Islet of Langerhans (tissue), 1 donor: Measurements from ENCODE around the gene SMPD4.
"Not testable (repeated sequence)": the region's sequence is repeated elsewhere in the genome, so short reads cannot be mapped to it uniquely, and the experiment has no call there.

Experiments used
- FAIRE-seq: peaks from one replicate; lab custom pipeline; 2011; peaks lifted over from hg19 to GRCh38; lab: Jason Lieb, UNC

SMPD4 gene

GRCh38 chr2:130187268-130187667 lies 5.9 kb upstream of the SMPD4 start:
- FAIRE-seq = no peak

- FAIRE-seq = no peak
These were observed 5.0 kb upstream of the SMPD4 start for GRCh38 chr2:130186391-130186790.

- FAIRE-seq = no peak
These were observed 4.5 kb upstream of the SMPD4 start for GRCh38 chr2:130185896-130186295.

GRCh38 chr2:130185436-130185835 lies 4.0 kb upstream of the SMPD4 start:
- no peak for FAIRE-seq

GRCh38 chr2:130183512-130184373 lies 2.3 kb upstream of the SMPD4 start:
- FAIRE-seq = no peak

- FAIRE-seq = not testable (repeated sequence)
These were observed 1.6 kb upstream of the SMPD4 start for GRCh38 chr2:130182826-130183511.

- FAIRE-seq = not testable (repeated sequence)
These were observed 679 bp upstream of the SMPD4 start, which contains the start of gene MZT2B for GRCh38 chr2:130181880-130182682. TSS of gene MZT2B (plus strand) at chr2:130182262. CDS start at chr2:130182283, 21 bp downstream.

- FAIRE-seq = not testable (repeated sequence)
These were observed 738 bp downstream of the SMPD4 start for GRCh38 chr2:130180404-130181324.

GRCh38 chr2:130174866-130175265 lies 6.5 kb downstream of the SMPD4 start:
- FAIRE-seq = not testable (repeated sequence)

- no peak for FAIRE-seq
These were observed 11.5 kb downstream of the SMPD4 start for GRCh38 chr2:130169896-130170295.

- FAIRE-seq = not testable (repeated sequence)
These were observed 12.2 kb downstream of the SMPD4 start for GRCh38 chr2:130169163-130169562.

GRCh38 chr2:130166611-130167010 lies 14.8 kb downstream of the SMPD4 start:
- FAIRE-seq = not testable (repeated sequence)

- FAIRE-seq = no peak
These were observed 15.9 kb downstream of the SMPD4 start for GRCh38 chr2:130165293-130166016.

GRCh38 chr2:130162968-130163367 lies 18.4 kb downstream of the SMPD4 start:
- FAIRE-seq = no peak

- FAIRE-seq = not testable (repeated sequence)
These were observed 18.9 kb downstream of the SMPD4 start for GRCh38 chr2:130162486-130162885.

GRCh38 chr2:130160838-130161705 lies 20.3 kb downstream of the SMPD4 start:
- FAIRE-seq = not testable (repeated sequence)

GRCh38 chr2:130160131-130160530 lies 21.3 kb downstream of the SMPD4 start:
- FAIRE-seq = no peak

GRCh38 chr2:130159376-130159775 lies 22.0 kb downstream of the SMPD4 start:
- not testable (repeated sequence) for FAIRE-seq

- no peak for FAIRE-seq
These were observed 22.8 kb downstream of the SMPD4 start for GRCh38 chr2:130158631-130159030.
